GM12878 (cell line): ENCODE measurements around the gene MAOA. TPM values are rescaled to one million over a fixed set of nuclear protein-coding genes. Genes with fewer than 3 reads are reported as not detected.

Experiments
- ATAC-seq: fragments of 200-7000 bp; cut with Tn5 transposase; 3 replicates; pipeline ENCODE4 v1.9.1; 2020; ENCODE audit warnings: mild to moderate bottlenecking, moderate library complexity
- BruUV-seq: library from RNA; stranded (reverse); fragments of 400-500 nt; replicated peaks from 2 replicates; lab custom pipeline; 2021; lab: Mats Ljungman, UMichigan
- CTCF ChIA-PET: fragments of 300-600 bp; sonication (Branson Sonifier 250); formaldehyde crosslinking; extraction: SDS; loops from one replicate; lab custom pipeline; 2021; ENCODE audit warnings: inconsistent platforms; lab: Yijun Ruan, JAX
- POLR2A ChIA-PET: fragments of 350-600 bp; formaldehyde crosslinking; extraction: SDS; loops from one replicate; lab custom pipeline; 2021; ENCODE audit warnings: inconsistent platforms; lab: Charles Lee
- RAD21 ChIA-PET: fragments of 300-600 bp; sonication (Branson Sonifier 250); formaldehyde crosslinking; loops from one replicate; lab custom pipeline; 2023; ENCODE audit warnings: antibody characterized with exemption; ENCODE audit not compliant: unreplicated experiment; lab: Charles Lee
- SMC1A ChIA-PET: fragments of 300-600 bp; sonication (Branson Sonifier 250); formaldehyde crosslinking; loops from one replicate; lab custom pipeline; 2023; ENCODE audit not compliant: unreplicated experiment, uncharacterized antibody; lab: Charles Lee
- DNase-seq: peaks from one replicate; pipeline ENCODE4 v3.0.0-alpha.2; 2011; ENCODE audit warnings: low read depth, low spot score
- FAIRE-seq: peaks from 3 replicates; lab custom pipeline; 2011; peaks lifted over from hg19 to GRCh38; lab: Jason Lieb, UNC
- H2AFZ ChIP-seq: 2 replicates; pipeline ENCODE4 v1.6.0; 2011; ENCODE audit warnings: low read depth, low read length, control low read depth; ENCODE audit not compliant: control insufficient read depth
- H3K27ac ChIP-seq: 2 replicates; pipeline ENCODE4 v1.5.1; 2011; ENCODE audit warnings: control low read depth; ENCODE audit not compliant: control insufficient read depth, insufficient read depth
- H3K27me3 ChIP-seq, 2 experiments: replicated peaks in 1 of 2; 2 replicates each; pipeline versions ENCODE4 v1.6.0 to v1.6.1; 2011; ENCODE audit warnings: low read length in 1 of 2; ENCODE audit not compliant: control insufficient read depth in 2 of 2, insufficient read depth in 2 of 2
- H3K36me3 ChIP-seq, 2 experiments: 2 replicates each; pipeline ENCODE4 v1.5.1; 2011; ENCODE audit warnings: low read length in 1 of 2; ENCODE audit not compliant: control insufficient read depth in 2 of 2, insufficient read depth in 2 of 2
- H3K4me1 ChIP-seq: 2 replicates; pipeline ENCODE4 v1.6.1; 2011; ENCODE audit warnings: mild to moderate bottlenecking, low read length, moderate library complexity, mixed read lengths; ENCODE audit not compliant: control insufficient read depth, insufficient read depth
- H3K4me2 ChIP-seq: 2 replicates; pipeline ENCODE4 v1.6.0; 2011; ENCODE audit warnings: control low read depth; ENCODE audit not compliant: control insufficient read depth, insufficient read depth
- H3K4me3 ChIP-seq: fragments of 200-600 bp; sonication (generic); 2 replicates; pipeline ENCODE4 v1.5.1; 2016
- H3K79me2 ChIP-seq: 2 replicates; pipeline ENCODE4 v1.6.0; 2011; ENCODE audit warnings: low read length; ENCODE audit not compliant: control insufficient read depth, insufficient read depth
- H3K9ac ChIP-seq: 2 replicates; pipeline ENCODE4 v1.8.0; 2011; ENCODE audit warnings: low read length, control low read depth, mixed read lengths; ENCODE audit not compliant: control insufficient read depth, insufficient read depth
- H3K9me3 ChIP-seq: replicated peaks from 3 replicates; pipeline ENCODE4 v1.5.1; 2011; ENCODE audit warnings: mild to moderate bottlenecking, low read length; ENCODE audit not compliant: control insufficient read depth, insufficient read depth
- H4K20me1 ChIP-seq: 2 replicates; pipeline ENCODE4 v1.6.0; 2011; ENCODE audit not compliant: control insufficient read depth, insufficient read depth
- BCL3 ChIP-seq: IDR thresholded peaks from 2 replicates; pipeline ENCODE4 v1.6.1; 2011; ENCODE audit warnings: borderline replicate concordance, low read depth, mild to moderate bottlenecking, moderate library complexity, low read length; ENCODE audit not compliant: insufficient read depth, poor library complexity, severe bottlenecking
- CBX5 ChIP-seq: sonication (generic); IDR thresholded peaks from 2 replicates; pipeline ENCODE4 v1.6.1; 2016; ENCODE audit warnings: low read depth, moderate library complexity, mild to moderate bottlenecking, inconsistent platforms
- CHD2 ChIP-seq: IDR thresholded peaks from 2 replicates; pipeline ENCODE4 v1.6.1; 2011; ENCODE audit warnings: low read depth, low read length, improper control_type of control experiment, borderline replicate concordance
- FOXK2 ChIP-seq: fragments of 450-650 bp; IDR thresholded peaks from 2 replicates; pipeline ENCODE4 v1.6.1; 2017; ENCODE audit warnings: mild to moderate bottlenecking, moderate library complexity
- GATAD2B ChIP-seq: fragments of 450-650 bp; conservative IDR thresholded peaks from 2 replicates; pipeline ENCODE4 v1.6.1; 2017; ENCODE audit warnings: low read depth, mild to moderate bottlenecking, moderate library complexity
- HDAC2 ChIP-seq: fragments of 200-600 bp; sonication (generic); IDR thresholded peaks from 2 replicates; pipeline ENCODE4 v1.6.1; 2017
- HSF1 ChIP-seq: fragments of 150-350 bp; IDR thresholded peaks from 2 replicates; pipeline ENCODE4 v1.6.1; 2014; ENCODE audit warnings: mild to moderate bottlenecking, low read depth, low read length
- MEF2B ChIP-seq: fragments of 450-650 bp; IDR thresholded peaks from 2 replicates; pipeline ENCODE4 v1.6.1; 2018; ENCODE audit warnings: mild to moderate bottlenecking, moderate library complexity; ENCODE audit not compliant: partially characterized antibody, poor library complexity, severe bottlenecking
- NBN ChIP-seq: fragments of 450-650 bp; IDR thresholded peaks from 2 replicates; pipeline ENCODE4 v1.6.1; 2016
- NFYA ChIP-seq: IDR thresholded peaks from 2 replicates; pipeline ENCODE4 v1.6.1; 2011; ENCODE audit warnings: low read depth, mild to moderate bottlenecking, low read length, improper control_type of control experiment, borderline replicate concordance
- SIX5 ChIP-seq: IDR thresholded peaks from 2 replicates; pipeline ENCODE4 v1.6.1; 2011; ENCODE audit warnings: mild to moderate bottlenecking, low read depth, low read length, moderate library complexity; ENCODE audit not compliant: severe bottlenecking
- SMAD5 ChIP-seq: IDR thresholded peaks from 2 replicates; pipeline ENCODE4 v1.6.1; 2016; ENCODE audit warnings: antibody characterized with exemption, low read depth
- ZBTB11 ChIP-seq: fragments of 450-650 bp; formaldehyde crosslinking; IDR thresholded peaks from 2 replicates; pipeline ENCODE4 v1.5.0; 2022; ENCODE audit warnings: mild to moderate bottlenecking, missing genetic modification characterization
- ZBTB33 ChIP-seq: fragments of 450-650 bp; IDR thresholded peaks from 2 replicates; pipeline ENCODE4 v1.6.1; 2017; ENCODE audit warnings: mild to moderate bottlenecking
- ZSCAN29 ChIP-seq: fragments of 450-650 bp; IDR thresholded peaks from 2 replicates; pipeline ENCODE4 v1.6.1; 2017; ENCODE audit warnings: mild to moderate bottlenecking, moderate library complexity
- WGBS: methylation state at CpG from one replicate; pipeline ENCODE4 v1.1.6; 2016; ENCODE audit warnings: low lambda C conversion rate; ENCODE audit not compliant: insufficient replicate concordance, insufficient coverage; ENCODE audit errors: missing lambda C conversion rate; 5-methylcytosine and 5-hydroxymethylcytosine counted together
- in situ Hi-C: fragments of 300-500 bp; cut with MboI; formaldehyde crosslinking; loops from 9 replicates; pipeline ENCODE4 v1.14.3; 2018; ENCODE audit warnings: mixed read lengths
- intact Hi-C: fragments of 100-400 bp; cut with micrococcal nuclease; formaldehyde crosslinking; loops from one replicate; pipeline ENCODE4 v1.14.2; 2022; ENCODE audit not compliant: unreplicated experiment
- polyA plus RNA-seq, 11 experiments: library from polyadenylated mRNA; depleted of rRNA in 4 of 11; unstranded in 6 of 11; stranded (reverse) in 5 of 11; fragments of >200 nt; fragmentation: Nextera tagmentation in 4 of 11; fragmentation: Illumina TruSeq in 1 of 11; extraction: Ambion mirVana in 4 of 11; extraction: Trizol in 1 of 11; gene quantifications; 1 replicate in 1 of 11; 2 replicates in 10 of 11; pipeline versions ENCODE4 v1.2.1 to v1.2.3, GENCODE V29; 2011 to 2016; ENCODE audit warnings: inconsistent platforms in 2 of 11, missing spikeins in 2 of 11, low read depth in 1 of 11
- total RNA-seq, 4 experiments: library from RNA; depleted of rRNA in 3 of 4; stranded (reverse); fragments of >200 nt in 3 of 4; fragmentation: Illumina TruSeq in 1 of 4; extraction: Trizol in 1 of 4; gene quantifications; 2 replicates each; pipeline versions ENCODE4 v1.2.1 to v1.2.3, GENCODE V29; 2013 to 2021

MAOA gene
- total and polyA plus RNA-seq, 10 of the 15 experiments (the other 5 are each of a cell fraction or from before 2014, with no cell fraction given): 0.02 to 0.51 (median 0.08) TPM; not detected in 7

GRCh38 chrX:43758044-43758443 is 101.9 kb downstream of the MAOA start (continued):
- no peak for TF ChIP-seq ZBTB11 (CRISPR knock-in tag)
- TF ChIP-seq SMAD5: no peak
- no peak for TF ChIP-seq FOXK2
- no peak for TF ChIP-seq NBN

GRCh38 chrX:43785930-43786591 is 130.0 kb downstream of the MAOA start:
- Histone ChIP-seq H4K20me1 (no peaks in the 10 kb centered on the region), H3K36me3 (no peaks in the 10 kb centered on the region), H3K9ac (no peak overlapping the region), H3K4me2 (no peak overlapping the region), H3K4me1 (no peaks in the 10 kb centered on the region), H2AFZ (no peak overlapping the region), H3K4me3 (no peak overlapping the region), H3K9me3 (no peaks in the 10 kb centered on the region), H3K27ac (no peak overlapping the region), H3K27me3 (no peaks in the 10 kb centered on the region), H3K79me2 (no peaks in the 10 kb centered on the region)
- in situ Hi-C loops (no loop called here), intact Hi-C loops (no loop called here)
- POLR2A ChIA-PET: no interaction called here
- 67% methylated on average over 5 of the region's 5 CpGs for WGBS
- SMC1A ChIA-PET: no interaction called here
- no peak for ATAC-seq
- RAD21 ChIA-PET: no interaction called here
- BruUV-seq: no TSS peak
- CTCF ChIA-PET: no interaction called here
- no peak for FAIRE-seq
- no peak for DNase-seq
- no peak for TF ChIP-seq BCL3
- no peak for TF ChIP-seq ZBTB33
- TF ChIP-seq CBX5: no peak
- TF ChIP-seq GATAD2B: no peak
- no peak for TF ChIP-seq SIX5
- TF ChIP-seq CHD2: no peak
- TF ChIP-seq NFYA: no peak
- TF ChIP-seq HDAC2: no peak
- TF ChIP-seq HSF1: no peak
- TF ChIP-seq MEF2B: no peak
- no peak for TF ChIP-seq ZSCAN29
